HG03469 (cell line): ENCODE results near the gene PBX4.

Source experiments
- ATAC-seq: cut with Tn5 transposase; IDR thresholded peaks from one replicate; pipeline ENCODE4 v1.9.1; 2021; ENCODE audit warnings: mild to moderate bottlenecking, moderate library complexity, moderate number of reproducible peaks; ENCODE audit not compliant: unreplicated experiment

The PBX4 gene

DNA sequence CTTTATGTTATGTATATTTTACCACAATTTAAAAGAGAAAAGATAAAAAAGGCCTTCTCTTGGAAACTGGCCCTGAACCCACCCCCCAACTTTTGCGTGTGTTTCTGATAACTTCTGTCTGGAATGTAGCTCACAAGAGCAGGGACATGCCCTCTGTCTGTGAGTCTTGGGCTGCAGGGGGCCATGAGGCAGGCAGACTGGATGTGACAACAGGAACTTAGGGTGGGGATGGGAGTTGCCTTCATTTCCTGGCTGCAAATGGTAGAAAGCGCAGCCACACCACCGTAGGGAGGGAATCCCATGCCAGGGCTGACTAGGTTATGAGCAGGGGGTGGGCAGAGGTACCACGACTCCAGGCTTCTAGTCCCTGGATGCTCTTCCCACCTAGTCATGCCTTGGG lies 58.6 kb downstream of the PBX4 start:
- no peak for ATAC-seq

DNA sequence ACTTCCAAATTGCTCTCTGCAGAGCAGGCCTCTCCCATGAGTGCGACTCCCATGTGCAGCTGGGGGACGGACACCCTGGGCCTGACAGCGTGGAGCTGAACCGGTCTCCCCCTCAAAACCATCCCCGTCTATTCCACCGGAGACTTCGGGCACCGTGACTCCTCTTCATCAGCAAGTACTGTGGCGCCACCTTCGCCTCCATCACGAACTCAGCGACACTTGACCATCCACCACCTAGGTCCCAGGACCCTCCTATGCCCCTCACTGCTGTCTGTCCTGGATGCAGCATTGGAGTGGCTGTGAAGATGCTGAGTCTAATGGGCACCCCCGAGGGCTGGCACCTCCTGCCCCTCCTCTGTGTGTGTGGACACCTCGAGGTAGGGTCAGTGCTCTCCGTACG lies 59.9 kb downstream of the PBX4 start:
- no peak for ATAC-seq

DNA sequence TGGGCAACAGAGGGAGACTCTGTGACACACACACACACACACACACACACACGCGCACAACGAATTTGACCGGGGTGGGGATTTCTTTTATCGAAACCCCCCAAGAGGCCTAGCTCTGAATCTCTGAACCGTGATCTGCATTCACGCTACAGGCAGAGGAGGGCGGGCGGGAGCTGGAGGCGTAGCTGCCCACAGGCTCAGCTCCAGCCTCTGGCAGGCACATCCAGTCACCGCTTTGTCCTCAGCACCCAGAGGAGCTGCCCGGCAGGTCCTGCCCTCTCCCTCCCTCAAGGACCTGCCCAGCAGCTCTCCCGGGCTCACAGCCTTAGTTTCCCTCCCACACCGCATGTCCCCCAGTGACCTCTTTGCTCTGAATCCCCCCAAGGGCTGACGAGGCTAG lies 60.4 kb downstream of the PBX4 start:
- no peak for ATAC-seq

DNA sequence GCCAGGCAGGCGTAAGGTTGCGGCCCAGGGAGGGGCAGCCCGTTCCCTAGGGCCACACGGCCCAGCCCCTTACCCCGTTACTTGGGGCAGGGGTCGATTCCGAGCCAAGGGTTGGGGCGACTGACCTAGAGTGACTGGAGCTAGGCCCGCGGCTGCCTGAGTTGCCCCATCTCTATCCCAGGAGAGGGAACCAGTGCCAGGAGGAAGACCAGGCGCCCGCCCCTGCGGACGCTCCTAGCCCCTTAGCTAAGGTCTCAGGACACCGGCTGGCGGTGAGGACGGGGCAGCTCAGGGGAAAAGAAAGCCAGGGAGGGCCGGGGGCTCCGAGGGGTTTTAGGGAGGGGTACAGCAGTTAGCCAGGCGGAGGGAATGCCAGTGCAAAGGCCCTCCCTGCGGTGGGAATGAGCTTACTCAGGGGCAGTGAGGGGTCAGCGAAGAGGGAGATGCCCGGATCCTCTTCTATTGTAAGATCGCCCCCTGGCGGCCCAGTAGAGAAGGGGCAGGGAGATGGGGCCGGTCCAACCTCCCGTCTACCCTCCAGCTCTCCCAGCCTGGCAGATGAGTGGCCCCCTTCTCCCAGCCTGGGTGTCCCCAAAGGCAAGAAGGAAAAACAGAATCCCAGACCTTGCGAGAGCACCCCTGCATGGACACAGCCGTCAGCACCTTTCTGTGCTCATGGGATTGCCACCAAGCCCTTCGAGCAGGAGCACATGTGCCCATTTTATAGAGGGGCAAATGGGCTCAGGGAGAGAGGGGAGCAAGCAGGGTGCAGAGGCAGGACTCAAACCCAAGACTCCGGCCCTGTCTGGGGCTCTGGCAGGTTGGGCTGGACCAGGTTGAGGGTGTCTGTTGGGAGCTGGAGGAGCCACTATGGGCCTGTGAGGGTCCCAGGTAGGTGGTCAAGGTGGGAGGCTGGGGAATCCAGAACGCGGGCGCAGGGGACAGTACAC lies 64.1 kb downstream of the PBX4 start:
- ATAC-seq = no peak

DNA sequence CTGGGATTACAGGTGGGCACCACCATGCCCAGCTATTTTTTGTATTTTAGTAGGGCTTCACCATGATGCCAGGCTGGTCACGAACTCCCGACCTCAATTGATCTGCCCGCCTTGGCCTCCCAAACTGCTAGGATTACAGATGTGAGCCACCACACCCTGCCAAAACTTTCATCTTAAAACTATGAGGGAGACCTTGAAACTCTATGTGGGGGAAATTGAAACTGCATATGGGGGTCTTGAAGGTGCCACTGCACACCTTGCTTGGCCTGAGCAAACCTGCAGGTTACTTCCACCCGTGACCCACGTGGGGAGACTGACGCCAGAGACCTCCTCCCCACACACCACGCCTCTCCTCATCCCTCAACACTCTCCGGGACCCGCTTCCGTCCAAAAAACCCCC lies 64.8 kb downstream of the PBX4 start:
- ATAC-seq = no peak

DNA sequence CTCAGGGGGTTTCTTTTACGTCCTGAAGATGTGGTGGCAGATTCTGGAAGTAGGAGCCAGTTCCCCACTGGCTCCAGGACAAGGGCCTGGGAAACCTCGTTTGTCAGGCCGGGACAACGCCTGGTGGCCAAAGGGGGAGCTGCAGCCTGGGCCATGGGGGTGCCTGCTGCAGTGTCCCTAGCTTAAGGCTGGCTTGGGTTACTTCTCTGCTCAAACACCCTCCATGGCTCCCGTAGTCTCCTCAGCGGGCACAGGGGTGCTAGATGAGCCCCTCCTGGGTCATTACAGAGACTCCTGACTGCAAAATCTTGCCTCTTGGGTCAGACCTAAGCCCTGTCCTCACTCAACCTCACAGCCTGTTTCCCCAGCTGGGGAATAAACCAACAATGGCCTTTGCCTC lies 65.7 kb downstream of the PBX4 start:
- ATAC-seq = no peak

DNA sequence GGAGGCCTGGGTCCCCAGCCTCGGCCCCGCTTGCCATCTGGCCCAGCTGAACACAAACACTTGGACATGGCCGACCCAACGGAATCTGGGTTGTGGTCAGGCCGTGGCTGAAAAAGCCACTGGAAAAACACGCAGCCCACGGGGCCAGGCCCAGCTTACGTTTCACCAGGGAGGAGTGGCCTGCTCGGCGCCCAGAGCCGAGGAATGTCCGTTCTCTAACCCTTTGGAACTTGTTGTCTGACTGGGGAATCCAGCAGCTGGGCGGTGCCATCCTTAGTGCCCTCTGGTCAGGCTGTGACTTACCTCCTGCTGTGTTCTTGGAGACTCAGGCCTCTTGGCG lies 66.7 kb downstream of the PBX4 start:
- ATAC-seq = no peak

DNA sequence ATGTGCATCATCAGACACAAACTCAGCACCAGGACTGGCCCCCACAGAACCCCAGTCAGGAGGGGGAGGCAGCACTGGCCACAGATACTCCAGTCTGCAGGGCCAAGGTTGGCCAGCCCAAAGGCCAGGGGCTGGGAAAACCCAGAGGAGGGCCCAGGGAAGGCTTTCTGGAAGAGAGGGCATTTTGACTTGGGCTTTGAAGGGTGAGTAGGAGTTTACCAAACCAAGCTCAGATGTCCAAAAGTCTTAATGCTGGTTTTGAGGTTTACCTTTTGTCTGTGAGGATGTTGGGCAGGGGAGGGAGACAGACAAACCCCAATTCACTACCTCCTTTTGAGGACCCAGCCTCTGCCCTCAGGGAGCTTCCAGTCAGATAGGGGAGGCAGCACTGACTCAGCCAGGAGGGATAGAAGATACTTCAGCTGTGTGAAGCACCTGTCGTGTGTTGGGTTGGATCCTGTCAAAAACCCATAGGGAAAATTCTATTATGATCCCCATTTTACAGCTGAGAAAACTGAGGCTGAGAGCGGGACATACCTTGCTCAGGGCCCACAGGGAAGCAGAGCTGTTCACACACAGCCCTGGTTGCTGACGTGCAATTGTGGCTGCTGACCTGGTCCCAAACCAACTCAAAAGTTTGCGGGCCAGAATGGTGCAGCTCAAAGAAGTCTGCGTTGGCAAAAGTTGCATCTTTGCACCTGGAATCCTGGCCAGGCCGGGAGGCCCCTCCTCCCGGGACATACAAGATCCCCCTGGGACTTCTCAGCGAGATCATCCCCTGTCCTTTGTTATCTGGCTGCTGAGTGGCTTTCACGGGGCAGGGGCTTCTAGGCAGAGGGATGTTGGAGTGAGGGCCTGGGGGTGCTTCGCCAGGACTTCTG lies 67.3 kb downstream of the PBX4 start:
- no peak for ATAC-seq

DNA sequence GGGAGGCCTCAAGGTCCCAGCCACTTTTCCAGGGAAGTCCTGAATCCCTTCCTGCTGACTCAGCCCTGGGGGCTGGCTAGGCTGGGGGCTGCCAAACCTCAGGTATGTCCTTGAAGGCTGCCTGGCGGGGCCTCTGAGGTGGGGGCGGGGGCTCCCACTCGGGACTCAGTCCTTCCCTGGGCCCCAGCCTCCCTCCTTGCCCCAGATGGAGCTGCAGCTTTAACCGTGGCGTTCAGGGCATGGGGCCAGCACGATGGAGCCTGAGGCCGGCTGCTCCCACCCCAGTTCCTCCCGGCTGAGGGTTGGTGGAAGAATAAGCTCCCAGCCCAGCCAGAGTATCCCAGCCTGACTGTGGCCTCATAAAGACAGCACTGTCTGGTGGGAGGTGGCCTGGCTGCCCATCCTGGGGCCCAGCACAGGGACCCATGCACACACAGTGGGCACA lies 68.0 kb downstream of the PBX4 start:
- no peak for ATAC-seq

DNA sequence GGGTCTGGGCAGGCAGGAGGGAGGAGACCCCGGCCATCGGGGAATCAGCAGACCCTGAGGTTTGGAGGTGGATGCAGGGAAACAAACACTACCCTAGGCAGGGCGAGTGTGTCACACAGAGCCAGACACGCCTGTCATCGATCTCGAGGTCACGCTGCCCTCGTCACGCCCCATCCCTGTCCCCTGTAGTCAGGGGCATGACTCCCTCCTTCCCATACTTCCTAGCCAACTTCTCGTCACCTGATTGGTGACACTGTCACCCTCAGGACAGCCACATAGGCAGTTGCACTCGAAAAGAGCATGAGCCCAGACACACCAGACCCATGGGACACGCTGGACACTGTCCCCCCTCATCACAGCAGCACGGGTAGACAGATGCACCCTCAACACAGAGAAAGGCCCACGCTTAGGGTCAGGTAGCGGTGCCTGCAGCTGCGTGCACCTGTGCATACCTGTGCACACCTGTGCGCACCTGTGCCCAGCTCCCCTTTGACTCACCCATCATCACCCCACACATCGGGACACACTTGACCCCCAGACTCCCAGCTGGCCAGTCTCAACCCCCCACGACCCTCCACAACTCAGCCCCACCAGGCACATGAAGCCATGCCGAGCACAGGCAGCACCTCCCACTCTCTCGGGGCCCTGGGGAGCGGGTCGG lies 68.6 kb downstream of the PBX4 start:
- ATAC-seq = no peak

DNA sequence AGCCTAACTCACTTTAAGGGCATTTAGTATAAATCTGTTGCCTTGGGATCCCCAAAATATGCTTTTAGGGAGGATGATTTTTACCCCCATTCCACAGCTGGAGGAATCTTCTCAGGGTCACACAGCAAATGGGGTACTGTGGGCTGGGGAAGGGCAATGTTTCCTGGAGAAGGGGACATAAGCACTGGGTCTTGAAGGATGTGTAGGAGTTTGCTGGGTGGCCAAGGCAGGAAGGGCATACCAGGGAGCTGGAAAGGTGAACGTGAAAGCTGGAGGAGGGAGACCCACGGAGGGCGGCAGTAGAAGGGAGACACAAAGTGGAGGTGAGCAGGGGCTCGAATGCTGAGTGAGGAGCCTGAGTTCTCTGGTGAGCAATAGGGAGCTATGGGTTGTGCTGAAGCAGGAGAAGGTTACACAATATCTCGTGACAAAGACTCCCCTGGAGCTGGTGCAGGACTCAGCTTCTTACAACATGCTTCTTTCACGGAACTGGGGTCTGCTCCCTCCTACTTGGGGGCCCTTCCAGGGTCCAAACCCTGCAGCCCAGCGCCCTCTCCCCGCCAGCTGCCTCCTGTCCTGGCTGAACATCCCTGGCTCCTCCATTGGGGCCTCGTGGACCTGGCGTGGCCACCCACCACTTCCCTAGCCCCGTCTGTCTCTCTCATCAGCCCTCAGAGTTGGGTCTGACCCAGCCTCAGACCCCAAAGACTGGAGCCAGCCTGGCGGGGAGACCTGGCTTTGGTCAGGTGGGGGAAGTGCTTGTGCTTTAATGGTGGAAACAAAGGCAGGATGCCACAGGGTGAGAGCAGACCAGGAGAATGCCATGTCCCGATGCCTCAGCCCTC lies 69.3 kb downstream of the PBX4 start:
- no peak for ATAC-seq

DNA sequence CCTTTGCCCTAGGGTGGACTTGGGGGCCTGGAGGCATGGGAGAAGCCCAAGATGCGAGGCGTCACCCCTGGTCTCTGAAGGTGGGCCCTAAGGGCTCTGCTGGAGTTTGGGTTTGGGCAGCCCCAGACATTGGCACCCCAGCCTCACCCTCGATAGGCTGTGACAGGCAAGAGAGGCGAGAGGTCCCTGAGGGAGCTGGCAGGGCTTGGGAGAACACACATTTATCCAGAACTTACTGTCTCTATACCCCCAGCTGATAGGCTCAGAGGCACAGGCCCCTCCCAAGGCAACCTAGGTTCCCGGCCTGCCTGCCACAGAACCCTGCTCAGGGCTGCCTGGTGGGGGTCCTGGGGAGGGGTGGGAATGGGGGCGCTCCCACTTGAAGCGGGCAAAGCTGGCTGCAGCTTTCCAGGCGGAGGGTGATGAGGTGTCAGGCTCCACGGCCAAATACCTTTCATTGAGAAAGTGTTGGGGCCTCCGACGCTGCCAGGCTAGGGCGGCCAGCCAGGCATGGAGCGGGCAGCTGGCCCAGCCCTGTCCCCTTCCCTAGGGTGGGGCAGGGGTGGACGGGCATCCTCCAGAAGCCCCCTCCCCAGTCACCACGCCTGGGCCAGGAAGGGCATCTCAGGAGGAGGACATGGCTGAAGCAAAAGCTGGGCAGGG lies 70.7 kb downstream of the PBX4 start:
- ATAC-seq = no peak

DNA sequence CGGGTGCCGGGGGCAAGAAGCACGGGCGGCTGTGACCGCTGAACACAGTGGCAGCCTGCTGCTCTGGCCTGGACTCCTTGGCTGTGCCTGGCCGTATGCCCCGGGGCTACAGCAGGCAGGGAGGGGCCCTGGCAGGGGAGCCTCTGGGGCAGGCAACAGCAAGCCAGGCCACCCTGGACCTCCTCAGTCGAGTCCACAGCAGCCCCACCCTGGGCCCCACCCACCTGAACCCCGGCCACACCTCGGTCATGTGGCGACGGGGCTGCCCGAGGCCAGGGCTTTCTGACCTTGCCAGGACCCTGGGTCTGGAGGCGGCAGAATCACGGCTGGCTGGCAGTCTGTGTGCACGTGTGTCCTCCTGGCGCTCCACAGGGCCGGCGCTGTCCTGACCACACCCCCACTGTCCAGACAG lies 71.7 kb downstream of the PBX4 start:
- no peak for ATAC-seq

DNA sequence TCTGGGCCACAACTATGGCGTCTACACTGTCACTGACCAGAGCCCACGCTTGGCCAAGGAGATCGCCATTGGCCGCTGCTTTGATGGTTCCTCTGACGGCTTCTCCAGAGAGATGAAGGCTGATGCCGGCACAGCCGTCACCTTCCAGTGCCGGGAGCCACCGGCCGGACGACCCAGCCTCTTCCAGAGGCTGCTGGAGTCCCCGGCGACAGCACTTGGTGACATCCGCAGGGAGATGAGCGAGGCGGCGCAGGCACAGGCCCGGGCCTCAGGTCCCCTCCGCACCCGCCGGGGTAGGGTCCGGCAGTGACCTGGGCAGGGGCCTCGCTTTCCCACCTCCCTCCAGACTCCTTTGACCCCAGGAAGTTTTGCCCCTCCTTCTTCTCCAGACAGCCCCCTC lies 72.8 kb downstream of the PBX4 start:
- ATAC-seq = no peak

DNA sequence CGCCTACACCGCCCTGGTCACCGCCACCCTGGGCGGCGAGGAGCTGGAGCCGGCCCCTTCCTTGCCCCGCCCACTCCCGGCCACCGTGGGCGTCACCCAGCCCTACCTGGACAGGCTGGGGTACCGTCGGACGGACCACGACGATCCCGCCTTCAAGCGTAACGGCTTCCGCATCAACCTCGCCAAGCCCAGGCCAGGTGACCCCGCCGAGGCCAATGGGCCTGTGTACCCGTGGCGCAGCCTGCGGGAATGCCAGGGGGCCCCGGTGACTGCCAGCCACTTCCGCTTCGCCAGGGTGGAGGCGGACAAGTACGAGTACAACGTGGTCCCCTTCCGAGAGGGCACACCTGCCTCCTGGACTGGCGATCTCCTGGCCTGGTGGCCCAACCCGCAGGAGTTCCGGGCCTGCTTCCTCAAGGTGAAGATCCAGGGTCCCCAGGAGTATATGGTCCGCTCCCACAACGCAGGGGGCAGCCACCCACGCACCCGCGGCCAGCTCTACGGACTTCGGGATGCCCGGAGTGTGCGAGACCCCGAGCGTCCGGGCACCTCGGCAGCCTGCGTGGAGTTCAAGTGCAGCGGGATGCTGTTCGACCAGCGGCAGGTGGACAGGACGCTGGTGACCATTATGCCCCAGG lies 73.4 kb downstream of the PBX4 start:
- ATAC-seq = no peak

DNA sequence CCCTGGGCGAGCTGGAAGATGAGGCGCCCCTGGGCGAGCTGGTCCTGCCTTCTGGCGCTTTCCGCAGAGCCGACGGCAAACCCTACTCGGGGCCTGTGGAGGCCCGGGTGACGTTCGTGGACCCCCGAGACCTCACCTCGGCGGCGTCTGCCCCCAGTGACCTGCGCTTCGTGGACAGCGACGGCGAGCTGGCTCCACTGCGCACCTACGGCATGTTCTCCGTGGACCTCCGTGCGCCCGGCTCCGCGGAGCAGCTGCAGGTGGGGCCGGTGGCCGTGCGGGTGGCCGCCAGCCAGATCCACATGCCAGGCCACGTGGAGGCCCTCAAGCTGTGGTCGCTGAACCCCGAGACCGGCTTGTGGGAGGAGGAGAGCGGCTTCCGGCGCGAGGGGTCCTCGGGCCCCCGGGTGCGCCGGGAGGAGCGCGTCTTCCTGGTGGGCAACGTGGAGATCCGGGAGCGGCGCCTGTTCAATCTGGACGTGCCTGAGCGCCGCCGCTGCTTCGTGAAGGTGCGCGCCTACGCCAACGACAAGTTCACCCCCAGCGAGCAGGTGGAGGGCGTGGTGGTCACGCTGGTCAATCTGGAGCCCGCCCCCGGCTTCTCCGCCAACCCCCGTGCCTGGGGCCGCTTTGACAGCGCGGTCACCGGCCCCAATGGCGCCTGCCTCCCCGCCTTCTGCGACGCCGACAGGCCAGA lies 74.1 kb downstream of the PBX4 start:
- ATAC-seq = no peak

DNA sequence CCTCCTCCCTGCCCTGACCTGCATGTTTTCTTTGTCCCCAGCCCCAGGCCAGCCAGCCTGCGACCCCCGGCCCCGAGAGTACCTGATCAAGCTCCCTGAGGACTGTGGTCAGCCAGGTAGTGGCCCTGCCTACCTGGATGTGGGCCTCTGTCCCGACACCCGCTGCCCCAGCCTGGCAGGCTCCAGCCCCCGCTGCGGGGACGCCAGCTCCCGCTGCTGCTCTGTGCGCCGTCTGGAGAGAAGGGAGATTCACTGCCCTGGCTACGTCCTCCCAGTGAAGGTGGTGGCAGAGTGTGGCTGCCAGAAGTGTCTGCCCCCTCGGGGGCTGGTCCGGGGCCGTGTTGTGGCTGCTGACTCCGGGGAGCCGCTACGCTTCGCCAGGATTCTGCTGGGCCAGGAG lies 74.8 kb downstream of the PBX4 start:
- ATAC-seq = no peak

DNA sequence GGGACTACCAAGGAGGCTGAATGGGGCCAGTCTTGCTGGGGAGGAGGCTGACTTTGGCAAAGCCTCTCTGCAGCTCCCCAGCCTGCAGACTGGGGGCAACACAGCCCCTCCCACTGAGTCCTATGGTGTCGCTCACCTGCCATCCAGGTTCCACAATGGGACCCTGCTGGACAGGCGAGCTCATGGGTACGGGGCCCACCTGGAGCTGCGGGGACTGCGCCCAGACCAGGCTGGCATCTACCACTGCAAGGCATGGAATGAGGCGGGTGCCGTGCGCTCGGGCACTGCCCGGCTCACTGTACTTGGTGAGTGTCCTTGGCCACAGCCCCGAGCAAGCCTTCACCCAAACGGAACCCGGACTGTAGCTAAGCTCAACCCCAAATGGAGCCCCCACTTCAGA lies 75.4 kb downstream of the PBX4 start:
- no peak for ATAC-seq

DNA sequence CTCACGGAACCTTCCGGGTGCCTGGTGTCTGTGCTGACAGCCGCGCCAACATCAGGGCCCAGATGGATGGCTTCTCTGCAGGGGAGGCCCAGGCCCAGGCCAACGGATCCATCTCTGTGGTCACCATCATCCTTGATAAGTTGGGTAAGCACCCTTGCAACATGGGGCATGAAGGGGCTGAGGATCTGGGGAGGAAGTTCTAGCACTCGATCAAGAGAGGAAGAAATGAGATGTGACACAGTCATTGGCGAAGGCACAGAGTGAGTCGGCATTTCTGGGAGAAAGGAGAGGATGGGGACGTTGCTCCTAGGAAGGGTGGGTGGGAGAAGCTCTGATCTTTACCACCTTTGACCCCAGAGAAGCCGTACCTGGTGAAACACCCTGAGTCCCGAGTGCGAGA lies 76.0 kb downstream of the PBX4 start:
- no peak for ATAC-seq
